ENCODE data around the gene EPG5.

DNA sequence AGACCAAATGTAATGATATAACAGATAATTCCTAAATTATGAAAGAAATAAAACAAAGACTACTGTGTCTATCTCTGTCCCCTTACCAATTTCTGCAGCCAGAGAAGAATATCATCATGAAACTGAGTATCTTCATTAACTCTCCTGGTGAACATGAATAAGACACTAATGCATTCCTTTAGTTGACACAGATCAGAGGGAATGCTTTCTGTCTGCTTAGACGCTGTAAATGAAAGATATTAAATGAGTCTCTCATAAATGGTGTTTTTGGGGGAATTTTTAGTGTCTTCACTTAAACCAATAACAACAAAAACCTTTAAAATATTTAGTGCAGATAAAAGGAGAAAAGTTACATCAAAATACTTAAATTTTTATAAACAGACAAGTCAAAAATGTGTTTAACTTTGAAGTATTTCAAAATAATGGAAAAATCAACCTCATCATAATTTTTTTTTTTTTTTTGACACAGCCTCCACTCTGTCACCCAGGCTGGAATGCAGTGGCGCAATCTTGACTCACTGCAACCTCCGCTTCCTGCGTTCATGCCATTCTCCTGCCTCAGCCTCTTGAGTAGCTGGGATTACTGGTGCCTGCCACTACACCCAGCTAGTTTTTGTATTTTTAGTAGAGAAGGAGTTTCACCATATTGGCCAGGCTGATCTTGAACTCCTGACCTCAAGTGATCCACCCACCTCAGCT is 16.0 kb downstream of the EPG5 start:
- TF ChIP-seq, protein P1, sequence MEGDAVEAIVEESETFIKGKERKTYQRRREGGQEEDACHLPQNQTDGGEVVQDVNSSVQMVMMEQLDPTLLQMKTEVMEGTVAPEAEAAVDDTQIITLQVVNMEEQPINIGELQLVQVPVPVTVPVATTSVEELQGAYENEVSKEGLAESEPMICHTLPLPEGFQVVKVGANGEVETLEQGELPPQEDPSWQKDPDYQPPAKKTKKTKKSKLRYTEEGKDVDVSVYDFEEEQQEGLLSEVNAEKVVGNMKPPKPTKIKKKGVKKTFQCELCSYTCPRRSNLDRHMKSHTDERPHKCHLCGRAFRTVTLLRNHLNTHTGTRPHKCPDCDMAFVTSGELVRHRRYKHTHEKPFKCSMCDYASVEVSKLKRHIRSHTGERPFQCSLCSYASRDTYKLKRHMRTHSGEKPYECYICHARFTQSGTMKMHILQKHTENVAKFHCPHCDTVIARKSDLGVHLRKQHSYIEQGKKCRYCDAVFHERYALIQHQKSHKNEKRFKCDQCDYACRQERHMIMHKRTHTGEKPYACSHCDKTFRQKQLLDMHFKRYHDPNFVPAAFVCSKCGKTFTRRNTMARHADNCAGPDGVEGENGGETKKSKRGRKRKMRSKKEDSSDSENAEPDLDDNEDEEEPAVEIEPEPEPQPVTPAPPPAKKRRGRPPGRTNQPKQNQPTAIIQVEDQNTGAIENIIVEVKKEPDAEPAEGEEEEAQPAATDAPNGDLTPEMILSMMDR (IDR thresholded peaks at IDR 0.05), result no peak
- TF ChIP-seq POLR2AphosphoS5 (IDR thresholded peaks at IDR 0.05; ENCODE audit: low read depth, low read length) (no peak), TCF7L2 (IDR thresholded peaks at IDR 0.05; ENCODE audit: low read depth, low read length) (no peak), SIN3A (IDR thresholded peaks at IDR 0.05; ENCODE audit: borderline replicate concordance, insufficient read depth, low read depth, low read length) (no peak)
- TF ChIP-seq, protein P2, sequence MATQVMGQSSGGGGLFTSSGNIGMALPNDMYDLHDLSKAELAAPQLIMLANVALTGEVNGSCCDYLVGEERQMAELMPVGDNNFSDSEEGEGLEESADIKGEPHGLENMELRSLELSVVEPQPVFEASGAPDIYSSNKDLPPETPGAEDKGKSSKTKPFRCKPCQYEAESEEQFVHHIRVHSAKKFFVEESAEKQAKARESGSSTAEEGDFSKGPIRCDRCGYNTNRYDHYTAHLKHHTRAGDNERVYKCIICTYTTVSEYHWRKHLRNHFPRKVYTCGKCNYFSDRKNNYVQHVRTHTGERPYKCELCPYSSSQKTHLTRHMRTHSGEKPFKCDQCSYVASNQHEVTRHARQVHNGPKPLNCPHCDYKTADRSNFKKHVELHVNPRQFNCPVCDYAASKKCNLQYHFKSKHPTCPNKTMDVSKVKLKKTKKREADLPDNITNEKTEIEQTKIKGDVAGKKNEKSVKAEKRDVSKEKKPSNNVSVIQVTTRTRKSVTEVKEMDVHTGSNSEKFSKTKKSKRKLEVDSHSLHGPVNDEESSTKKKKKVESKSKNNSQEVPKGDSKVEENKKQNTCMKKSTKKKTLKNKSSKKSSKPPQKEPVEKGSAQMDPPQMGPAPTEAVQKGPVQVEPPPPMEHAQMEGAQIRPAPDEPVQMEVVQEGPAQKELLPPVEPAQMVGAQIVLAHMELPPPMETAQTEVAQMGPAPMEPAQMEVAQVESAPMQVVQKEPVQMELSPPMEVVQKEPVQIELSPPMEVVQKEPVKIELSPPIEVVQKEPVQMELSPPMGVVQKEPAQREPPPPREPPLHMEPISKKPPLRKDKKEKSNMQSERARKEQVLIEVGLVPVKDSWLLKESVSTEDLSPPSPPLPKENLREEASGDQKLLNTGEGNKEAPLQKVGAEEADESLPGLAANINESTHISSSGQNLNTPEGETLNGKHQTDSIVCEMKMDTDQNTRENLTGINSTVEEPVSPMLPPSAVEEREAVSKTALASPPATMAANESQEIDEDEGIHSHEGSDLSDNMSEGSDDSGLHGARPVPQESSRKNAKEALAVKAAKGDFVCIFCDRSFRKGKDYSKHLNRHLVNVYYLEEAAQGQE (IDR thresholded peaks at IDR 0.05; ENCODE audit: insufficient read depth in 1 of 2, low read depth in 2 of 2, low read length in 1 of 2), result no peak

Measured in Panc1 (cell line).